Measurements from ENCODE around the gene PLXNA1.

DNA sequence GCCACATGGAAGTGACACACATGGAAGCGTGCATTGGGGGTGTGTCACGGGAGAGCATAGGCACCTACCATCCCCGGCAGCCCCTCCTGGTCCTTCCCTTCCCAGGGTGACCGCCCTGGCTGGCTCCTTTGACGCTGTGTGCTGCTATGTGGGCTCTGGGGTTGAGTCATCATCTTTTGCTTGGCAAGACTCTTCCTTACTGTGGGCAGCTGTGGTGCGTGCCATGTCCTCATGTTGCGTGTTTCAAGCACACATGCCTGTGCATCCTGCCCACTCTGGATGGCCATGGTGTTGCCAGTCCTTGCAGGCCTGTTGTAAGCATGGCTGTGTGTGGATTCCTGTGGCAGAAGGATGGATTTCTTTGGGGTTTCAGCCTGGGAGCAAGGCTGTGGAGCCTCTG, 14.0 kb downstream of the PLXNA1 start:
- TF ChIP-seq, protein P1, sequence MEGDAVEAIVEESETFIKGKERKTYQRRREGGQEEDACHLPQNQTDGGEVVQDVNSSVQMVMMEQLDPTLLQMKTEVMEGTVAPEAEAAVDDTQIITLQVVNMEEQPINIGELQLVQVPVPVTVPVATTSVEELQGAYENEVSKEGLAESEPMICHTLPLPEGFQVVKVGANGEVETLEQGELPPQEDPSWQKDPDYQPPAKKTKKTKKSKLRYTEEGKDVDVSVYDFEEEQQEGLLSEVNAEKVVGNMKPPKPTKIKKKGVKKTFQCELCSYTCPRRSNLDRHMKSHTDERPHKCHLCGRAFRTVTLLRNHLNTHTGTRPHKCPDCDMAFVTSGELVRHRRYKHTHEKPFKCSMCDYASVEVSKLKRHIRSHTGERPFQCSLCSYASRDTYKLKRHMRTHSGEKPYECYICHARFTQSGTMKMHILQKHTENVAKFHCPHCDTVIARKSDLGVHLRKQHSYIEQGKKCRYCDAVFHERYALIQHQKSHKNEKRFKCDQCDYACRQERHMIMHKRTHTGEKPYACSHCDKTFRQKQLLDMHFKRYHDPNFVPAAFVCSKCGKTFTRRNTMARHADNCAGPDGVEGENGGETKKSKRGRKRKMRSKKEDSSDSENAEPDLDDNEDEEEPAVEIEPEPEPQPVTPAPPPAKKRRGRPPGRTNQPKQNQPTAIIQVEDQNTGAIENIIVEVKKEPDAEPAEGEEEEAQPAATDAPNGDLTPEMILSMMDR (IDR thresholded peaks at IDR 0.05; ENCODE audit: poor library complexity), result no peak
- no peak for TF ChIP-seq EZH2 (IDR thresholded peaks at IDR 0.05; ENCODE audit: borderline replicate concordance)
